ENCODE measurements around the gene COPZ2.
A peak's percentile ranks its signal among the peaks of the same experiment; 100 is the strongest.
"Not testable (repeated sequence)": the region's sequence is repeated elsewhere in the genome, so short reads cannot be mapped to it uniquely, and the experiment has no call there.

COPZ2 gene

GRCh38 chr17:47989159-47989558 is 48.4 kb downstream of the COPZ2 start:
- no peak for DNase-seq

GRCh38 chr17:47988445-47988844 is 49.2 kb downstream of the COPZ2 start:
- DNase-seq, result not testable (repeated sequence)

DNA sequence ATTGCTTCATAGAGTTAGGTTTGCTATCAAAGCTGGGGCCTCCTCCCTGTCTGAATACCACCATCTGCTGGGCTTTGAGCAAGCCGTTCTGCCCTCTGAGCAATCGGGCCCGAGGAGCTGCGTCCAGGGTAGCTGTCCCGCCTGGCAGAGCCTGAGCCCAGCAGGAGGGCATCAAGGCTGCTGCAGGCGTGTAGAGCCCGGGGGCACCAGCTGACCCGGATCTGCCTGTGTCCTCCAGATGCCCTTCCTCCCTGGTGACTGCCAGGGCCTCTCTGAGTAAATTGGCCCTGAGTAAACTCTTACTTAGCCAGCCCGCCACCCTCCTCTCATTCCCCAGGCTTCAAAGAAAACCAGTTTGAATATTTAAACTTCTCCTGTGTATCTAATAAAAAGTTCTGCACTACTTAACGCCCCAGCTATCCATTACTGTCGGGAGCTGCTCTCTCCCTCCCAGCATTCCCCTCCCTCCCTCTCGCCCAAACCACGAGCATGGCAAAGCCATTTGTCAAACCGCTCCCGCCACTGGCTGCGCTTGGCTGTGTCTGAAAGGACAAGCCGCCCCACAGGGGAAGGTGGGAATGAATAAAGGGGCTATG is 50.3 kb downstream of the COPZ2 start:
- DNase-seq, result peak in 17 of 58 donors; percentile 8 to 52 (median 24)

- no peak for DNase-seq
These were observed 51.1 kb downstream of the COPZ2 start for GRCh38 chr17:47986520-47986919.

- DNase-seq, result peak in 10 of 58 donors; percentile 7 to 34 (median 18)
These were observed 53.9 kb downstream of the COPZ2 start for GRCh38 chr17:47983492-47984223.

- DNase-seq, result no peak
These were observed 54.8 kb downstream of the COPZ2 start for GRCh38 chr17:47982645-47983390.

DNA sequence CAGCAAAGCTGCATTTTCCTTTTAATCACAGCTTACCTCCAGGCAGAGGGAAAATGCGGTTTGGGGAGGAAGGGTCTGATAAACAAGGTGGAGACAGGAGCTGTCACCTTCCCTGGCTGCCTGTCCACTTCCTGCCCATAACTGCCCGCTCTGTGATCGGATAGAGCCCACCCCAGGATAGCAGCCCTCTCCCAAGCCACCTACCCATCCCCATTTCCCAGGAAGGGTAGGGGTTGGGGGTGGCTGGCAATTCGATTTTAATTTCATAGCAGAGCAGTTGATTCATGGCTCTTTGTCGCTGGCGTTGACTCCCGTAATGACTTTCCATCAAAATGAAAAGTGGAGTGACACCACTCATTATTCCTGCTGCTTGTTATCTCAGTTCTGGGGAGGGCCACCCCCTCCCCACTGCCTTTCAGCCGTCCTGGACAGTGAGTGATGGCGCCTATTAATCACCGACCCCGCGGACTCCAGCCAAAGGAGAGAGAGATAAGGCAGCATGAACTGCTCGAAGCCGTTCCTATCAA is 55.4 kb downstream of the COPZ2 start:
- no peak for DNase-seq

GRCh38 chr17:47981462-47981861 is 56.1 kb downstream of the COPZ2 start:
- DNase-seq, result no peak

DNA sequence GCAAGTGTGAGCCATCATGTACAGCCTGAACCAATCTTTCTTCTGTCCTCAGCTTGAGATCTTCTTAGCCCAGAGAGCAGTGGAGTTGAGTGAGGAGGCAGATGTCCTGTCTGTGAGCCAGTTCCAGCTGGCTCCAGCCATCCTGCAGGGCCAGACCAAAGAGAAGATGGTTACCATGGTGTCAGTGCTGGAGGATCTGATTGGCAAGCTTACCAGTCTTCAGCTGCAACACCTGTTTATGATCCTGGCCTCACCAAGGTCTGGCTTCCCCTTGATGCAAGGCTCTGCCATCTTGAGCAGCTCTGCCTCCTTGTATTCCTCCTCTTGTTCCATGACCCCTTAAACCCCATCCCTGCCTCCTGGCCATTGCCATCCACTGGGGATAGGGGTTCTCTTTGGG is 57.1 kb downstream of the COPZ2 start:
- DNase-seq, result no peak

DNA sequence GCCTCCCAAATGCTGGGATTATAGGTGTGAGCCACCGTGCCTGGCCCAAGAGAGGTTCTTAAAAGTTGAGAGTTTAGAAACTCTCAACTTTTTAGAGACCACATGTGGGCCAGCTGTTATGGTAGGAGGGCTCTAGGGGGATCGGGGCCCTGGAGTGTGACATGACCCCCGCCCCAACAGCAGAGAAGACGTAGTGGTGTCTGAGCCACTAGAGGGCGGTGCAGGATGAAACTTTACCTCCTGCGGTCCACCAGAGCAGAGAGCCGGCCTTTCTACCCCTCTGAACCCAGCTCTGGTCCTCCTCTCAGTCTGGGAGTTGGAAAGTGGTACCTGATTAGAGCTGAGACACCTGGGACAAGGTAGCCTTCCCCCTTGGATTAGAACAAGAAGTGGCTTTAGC is 59.3 kb downstream of the COPZ2 start:
- peak in 35 of 58 donors; percentile 3 to 65 (median 24) for DNase-seq

Measured in anterior cingulate cortex (tissue), 58 donors.